ENCODE data around the gene DNAAF9.

- TF ChIP-seq CTCF (IDR thresholded peaks at IDR 0.05) (no peak), POLR2A (IDR thresholded peaks at IDR 0.05) (no peak)
These were observed 43.0 kb downstream of the DNAAF9 start for GRCh38 chr20:3364323-3365013.

Data from adrenal gland (tissue), 5 donors.